GM21381 (cell line): ENCODE data around the gene ZFP69B.

Experiments
- ATAC-seq: cut with Tn5 transposase; IDR thresholded peaks from one replicate; pipeline ENCODE4 v1.9.1; 2021; ENCODE audit warnings: mild to moderate bottlenecking, moderate library complexity; ENCODE audit not compliant: unreplicated experiment

Gene ZFP69B

GRCh38 chr1:40449684-40450494, at the start of gene ZFP69B:
TSS of gene ZFP69B (plus strand) at chr1:40450476. CDS start at chr1:40450962, 486 bp downstream.
- peak; percentile 90 for ATAC-seq

GRCh38 chr1:40401473-40402201, 48.6 kb upstream of the ZFP69B start:
- ATAC-seq = no peak

GRCh38 chr1:40404670-40405462, 45.4 kb upstream of the ZFP69B start:
- no peak for ATAC-seq

GRCh38 chr1:40405812-40406211, 44.5 kb upstream of the ZFP69B start:
- ATAC-seq = no peak

GRCh38 chr1:40407453-40407852, 42.8 kb upstream of the ZFP69B start:
- no peak for ATAC-seq

GRCh38 chr1:40409467-40409866, 40.8 kb upstream of the ZFP69B start:
- ATAC-seq = no peak

- ATAC-seq = no peak
Measured at GRCh38 chr1:40411294-40411693, 39.0 kb upstream of the ZFP69B start.

GRCh38 chr1:40411843-40412242, 38.4 kb upstream of the ZFP69B start:
- no peak for ATAC-seq

GRCh38 chr1:40413527-40414252, 36.6 kb upstream of the ZFP69B start:
- no peak for ATAC-seq

- ATAC-seq = no peak
Measured at GRCh38 chr1:40414331-40414730, 35.9 kb upstream of the ZFP69B start.

GRCh38 chr1:40416709-40417108, 33.6 kb upstream of the ZFP69B start:
- ATAC-seq = no peak

GRCh38 chr1:40421431-40422384, 28.6 kb upstream of the ZFP69B start:
- no peak for ATAC-seq

GRCh38 chr1:40422630-40423263, 27.5 kb upstream of the ZFP69B start:
- no peak for ATAC-seq

- ATAC-seq = no peak
Measured at GRCh38 chr1:40423264-40423642, 27.0 kb upstream of the ZFP69B start.

GRCh38 chr1:40423951-40424618, 26.2 kb upstream of the ZFP69B start:
- ATAC-seq = no peak

GRCh38 chr1:40425198-40425597, 25.1 kb upstream of the ZFP69B start:
- no peak for ATAC-seq

GRCh38 chr1:40431385-40431784, 18.9 kb upstream of the ZFP69B start:
- ATAC-seq = no peak

- ATAC-seq = no peak
Measured at GRCh38 chr1:40432644-40433390, 17.5 kb upstream of the ZFP69B start.
